ENCODE data around the gene FXYD5.
"Not testable (repeated sequence)": the region's sequence is repeated elsewhere in the genome, so short reads cannot be mapped to it uniquely, and the experiment has no call there.

Gene FXYD5

GRCh38 chr19:35179830-35180229 is 25.3 kb downstream of the FXYD5 start:
- H3K36me3 ChIP-seq (ENCODE audit: control insufficient read depth, insufficient read depth, low read length): no peaks in the 10 kb centered on the region
- H3K27ac ChIP-seq (ENCODE audit: insufficient read depth, low read depth, low read length, poor library complexity, severe bottlenecking): no peak overlapping the region
- H3K4me3 ChIP-seq (ENCODE audit: insufficient read depth, low read depth, low read length): no peak overlapping the region
- H3K4me1 ChIP-seq (ENCODE audit: control insufficient read depth, insufficient read depth, low read length): peaks cover 5% of the 10 kb centered on the region
- WGBS, 2 experiments: 86 to 89% methylated on average over 3 of the region's 3 CpGs
- no peaks in the 10 kb centered on the region for H3K27me3 ChIP-seq (ENCODE audit: control insufficient read depth, insufficient read depth, low read length, poor library complexity, severe bottlenecking)
- no peaks in the 10 kb centered on the region for H3K9me3 ChIP-seq (ENCODE audit: control insufficient read depth, low read length)

GRCh38 chr19:35181387-35181786 is 26.9 kb downstream of the FXYD5 start:
- Histone ChIP-seq H3K9me3 (ENCODE audit: control insufficient read depth, low read length) (no peaks in the 10 kb centered on the region), H3K27ac (ENCODE audit: insufficient read depth, low read depth, low read length, poor library complexity, severe bottlenecking) (no peak overlapping the region), H3K4me1 (ENCODE audit: control insufficient read depth, insufficient read depth, low read length) (no peaks in the 10 kb centered on the region), H3K27me3 (ENCODE audit: control insufficient read depth, insufficient read depth, low read length, poor library complexity, severe bottlenecking) (no peaks in the 10 kb centered on the region), H3K36me3 (ENCODE audit: control insufficient read depth, insufficient read depth, low read length) (no peaks in the 10 kb centered on the region), H3K4me3 (ENCODE audit: insufficient read depth, low read depth, low read length) (no peak overlapping the region)
- 98 to 100% methylated on average over 1 of the region's 1 CpG for WGBS, 2 experiments

DNA sequence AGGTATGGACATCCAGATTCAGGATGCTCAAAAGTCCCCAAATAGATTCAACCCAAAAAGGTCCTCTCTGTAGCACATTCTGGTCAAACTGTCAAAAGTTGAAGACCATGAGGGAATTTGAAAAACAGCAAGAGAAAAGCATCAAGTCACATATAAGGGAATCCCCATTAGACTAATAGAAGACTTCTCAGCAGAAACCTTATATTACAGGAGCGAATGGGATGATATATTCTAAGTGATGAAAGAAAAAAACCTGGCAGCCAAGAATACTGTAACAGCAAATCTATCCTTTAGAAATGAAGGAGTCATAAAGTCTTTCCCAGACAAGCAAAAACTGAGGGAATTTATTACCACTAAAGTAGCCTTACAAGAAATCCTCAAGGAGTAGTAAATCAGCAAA is 29.7 kb downstream of the FXYD5 start:
- no peaks in the 10 kb centered on the region for H3K36me3 ChIP-seq (ENCODE audit: control insufficient read depth, insufficient read depth, low read length)
- no peaks in the 10 kb centered on the region for H3K27me3 ChIP-seq (ENCODE audit: control insufficient read depth, insufficient read depth, low read length, poor library complexity, severe bottlenecking)
- 100% methylated on average over 1 of the region's 1 CpG; no CpG with 5 or more reads in 1 of the 2 experiments for WGBS, 2 experiments
- no peaks in the 10 kb centered on the region for H3K4me1 ChIP-seq (ENCODE audit: control insufficient read depth, insufficient read depth, low read length)
- H3K9me3 ChIP-seq (ENCODE audit: control insufficient read depth, low read length): no peaks in the 10 kb centered on the region
- H3K27ac ChIP-seq (ENCODE audit: insufficient read depth, low read depth, low read length, poor library complexity, severe bottlenecking): no peak overlapping the region
- H3K4me3 ChIP-seq (ENCODE audit: insufficient read depth, low read depth, low read length): no peak overlapping the region

GRCh38 chr19:35184884-35185283 is 30.3 kb downstream of the FXYD5 start:
- Histone ChIP-seq H3K9me3 (ENCODE audit: control insufficient read depth, low read length) (no peaks in the 10 kb centered on the region), H3K4me3 (ENCODE audit: insufficient read depth, low read depth, low read length) (no peak overlapping the region), H3K27me3 (ENCODE audit: control insufficient read depth, insufficient read depth, low read length, poor library complexity, severe bottlenecking) (no peaks in the 10 kb centered on the region), H3K27ac (ENCODE audit: insufficient read depth, low read depth, low read length, poor library complexity, severe bottlenecking) (no peak overlapping the region), H3K36me3 (ENCODE audit: control insufficient read depth, insufficient read depth, low read length) (no peaks in the 10 kb centered on the region), H3K4me1 (ENCODE audit: control insufficient read depth, insufficient read depth, low read length) (no peaks in the 10 kb centered on the region)
- 87 to 95% methylated on average over 2 of the region's 2 CpGs for WGBS, 2 experiments

DNA sequence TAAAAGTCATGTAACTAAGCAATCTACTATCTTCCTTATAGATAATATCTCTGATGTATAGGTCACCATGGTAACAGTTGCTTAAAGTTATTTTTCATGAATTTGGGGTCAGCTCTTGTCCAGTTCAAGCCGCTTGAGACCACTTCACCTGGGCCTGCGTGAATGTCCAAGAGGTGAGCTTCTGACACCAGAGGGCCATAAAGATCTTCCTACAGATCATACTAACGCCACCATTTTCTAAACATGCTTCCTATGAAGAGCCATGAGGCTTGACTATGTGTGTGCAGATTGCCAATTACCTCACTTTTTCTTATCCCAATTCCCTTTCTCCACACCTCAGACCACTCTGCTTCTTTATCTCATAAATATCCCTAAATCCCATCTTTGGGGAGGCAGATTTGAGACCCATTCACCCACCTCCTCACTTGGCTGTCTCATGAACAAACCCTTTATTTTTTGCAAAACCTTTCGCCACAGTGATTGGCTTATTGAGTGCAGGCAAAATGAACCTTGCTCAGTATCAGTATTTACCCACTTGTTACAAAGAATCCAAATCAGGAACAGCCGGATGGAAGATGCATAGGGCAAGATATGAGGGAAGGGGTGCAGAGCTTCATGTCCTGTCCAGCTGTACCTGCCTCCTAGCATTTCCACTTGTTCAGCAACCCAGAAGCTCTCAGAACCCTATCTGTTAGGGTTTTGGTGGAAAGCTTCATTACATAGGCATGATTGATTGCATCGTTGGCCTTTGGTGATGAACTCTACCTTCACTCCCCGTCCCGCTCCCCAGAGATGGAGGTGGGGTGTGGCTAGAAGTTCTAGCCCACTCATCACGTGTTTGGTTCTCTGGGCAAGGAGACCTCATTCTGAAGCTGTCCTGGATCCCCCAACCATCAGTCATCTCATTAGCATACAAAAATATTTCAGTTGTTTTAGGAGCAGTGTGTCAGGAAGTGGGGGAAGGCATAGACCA is 39.8 kb downstream of the FXYD5 start:
- Histone ChIP-seq H3K9me3 (ENCODE audit: control insufficient read depth, low read length) (no peaks in the 10 kb centered on the region), H3K4me3 (ENCODE audit: insufficient read depth, low read depth, low read length) (no peak overlapping the region), H3K36me3 (ENCODE audit: control insufficient read depth, insufficient read depth, low read length) (no peaks in the 10 kb centered on the region), H3K4me1 (ENCODE audit: control insufficient read depth, insufficient read depth, low read length) (no peaks in the 10 kb centered on the region), H3K27ac (ENCODE audit: insufficient read depth, low read depth, low read length, poor library complexity, severe bottlenecking) (no peak overlapping the region), H3K27me3 (ENCODE audit: control insufficient read depth, insufficient read depth, low read length, poor library complexity, severe bottlenecking) (no peaks in the 10 kb centered on the region)
- WGBS, 2 experiments: 92 to 94% methylated on average over 9 of the region's 9 CpGs

DNA sequence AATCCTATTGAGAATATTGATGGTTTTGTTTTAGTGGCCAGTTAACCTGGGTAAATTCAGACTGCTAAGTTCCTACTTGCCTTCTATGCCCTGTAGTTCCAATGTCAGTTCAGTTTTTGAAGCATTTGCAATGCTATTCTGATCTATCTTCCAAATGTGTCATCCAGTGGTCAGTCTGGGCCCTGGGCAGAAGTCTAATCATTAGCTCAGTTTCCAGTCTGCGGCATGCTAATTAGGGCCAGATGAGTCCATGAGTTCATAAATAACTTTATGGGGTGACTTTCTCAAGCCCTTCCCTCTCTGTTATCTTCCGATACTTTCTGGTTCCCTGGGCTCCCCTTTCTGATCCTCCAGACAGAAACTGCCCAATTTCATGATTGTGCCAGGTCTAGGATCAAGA is 41.3 kb downstream of the FXYD5 start:
- H3K27ac ChIP-seq (ENCODE audit: insufficient read depth, low read depth, low read length, poor library complexity, severe bottlenecking): no peak overlapping the region
- no peaks in the 10 kb centered on the region for H3K4me1 ChIP-seq (ENCODE audit: control insufficient read depth, insufficient read depth, low read length)
- no peaks in the 10 kb centered on the region for H3K36me3 ChIP-seq (ENCODE audit: control insufficient read depth, insufficient read depth, low read length)
- no peaks in the 10 kb centered on the region for H3K27me3 ChIP-seq (ENCODE audit: control insufficient read depth, insufficient read depth, low read length, poor library complexity, severe bottlenecking)
- no peaks in the 10 kb centered on the region for H3K9me3 ChIP-seq (ENCODE audit: control insufficient read depth, low read length)
- 96% methylated on average over 2 of the region's 2 CpGs for WGBS, 2 experiments
- no peak overlapping the region for H3K4me3 ChIP-seq (ENCODE audit: insufficient read depth, low read depth, low read length)

GRCh38 chr19:35196861-35197260 is 42.3 kb downstream of the FXYD5 start:
- H3K4me3 ChIP-seq (ENCODE audit: insufficient read depth, low read depth, low read length); H3K27me3 ChIP-seq (ENCODE audit: control insufficient read depth, insufficient read depth, low read length, poor library complexity, severe bottlenecking); H3K27ac ChIP-seq (ENCODE audit: insufficient read depth, low read depth, low read length, poor library complexity, severe bottlenecking); H3K9me3 ChIP-seq (ENCODE audit: control insufficient read depth, low read length); H3K36me3 ChIP-seq (ENCODE audit: control insufficient read depth, insufficient read depth, low read length); H3K4me1 ChIP-seq (ENCODE audit: control insufficient read depth, insufficient read depth, low read length): not testable (repeated sequence)
- WGBS, 2 experiments: 75 to 76% methylated on average over 6 of the region's 6 CpGs

DNA sequence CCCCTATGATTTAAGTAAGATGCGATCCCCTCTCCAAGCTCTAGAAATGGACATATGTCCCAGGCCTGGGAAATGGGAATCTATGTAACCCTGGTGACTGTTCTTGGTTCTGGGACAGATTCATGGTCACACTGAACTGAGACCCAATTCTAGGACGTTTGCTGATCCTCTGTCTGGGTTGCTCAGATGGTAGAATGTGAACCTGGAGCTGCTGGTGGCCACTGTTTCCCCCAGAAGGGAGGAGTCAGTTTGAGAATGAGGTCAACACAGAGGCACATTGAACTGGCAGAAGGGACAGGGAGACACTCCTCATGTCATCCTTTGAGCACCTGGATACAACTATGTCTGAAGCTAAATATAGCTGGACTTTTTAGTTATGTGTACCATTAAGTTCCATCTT is 44.9 kb downstream of the FXYD5 start:
- H3K36me3 ChIP-seq (ENCODE audit: control insufficient read depth, insufficient read depth, low read length): no peaks in the 10 kb centered on the region
- H3K4me1 ChIP-seq (ENCODE audit: control insufficient read depth, insufficient read depth, low read length): peaks cover 4% of the 10 kb centered on the region
- H3K9me3 ChIP-seq (ENCODE audit: control insufficient read depth, low read length): no peaks in the 10 kb centered on the region
- H3K27me3 ChIP-seq (ENCODE audit: control insufficient read depth, insufficient read depth, low read length, poor library complexity, severe bottlenecking): no peaks in the 10 kb centered on the region
- H3K4me3 ChIP-seq (ENCODE audit: insufficient read depth, low read depth, low read length): no peak overlapping the region
- 72 to 90% methylated on average over 2 of the region's 2 CpGs for WGBS, 2 experiments
- no peak overlapping the region for H3K27ac ChIP-seq (ENCODE audit: insufficient read depth, low read depth, low read length, poor library complexity, severe bottlenecking)

- Histone ChIP-seq H3K27ac (ENCODE audit: insufficient read depth, low read depth, low read length, poor library complexity, severe bottlenecking) (peak overlapping the region; percentile 26), H3K9me3 (ENCODE audit: control insufficient read depth, low read length) (no peaks in the 10 kb centered on the region), H3K4me1 (ENCODE audit: control insufficient read depth, insufficient read depth, low read length) (peaks cover 9% of the 10 kb centered on the region), H3K27me3 (ENCODE audit: control insufficient read depth, insufficient read depth, low read length, poor library complexity, severe bottlenecking) (no peaks in the 10 kb centered on the region), H3K36me3 (ENCODE audit: control insufficient read depth, insufficient read depth, low read length) (no peaks in the 10 kb centered on the region), H3K4me3 (ENCODE audit: insufficient read depth, low read depth, low read length) (no peak overlapping the region)
- WGBS, 2 experiments: 34% methylated on average over 4 of the region's 4 CpGs
Observed at GRCh38 chr19:35202722-35203688, 48.5 kb downstream of the FXYD5 start.
